PC-9 (cell line): ENCODE measurements around the gene BASP1.

Experiments used
- CTCF ChIP-seq: fragments of 200-600 bp; sonication (generic); conservative IDR thresholded peaks from 2 replicates; pipeline ENCODE4 v1.6.1; 2017; ENCODE audit warnings: mixed run types, antibody characterized with exemption, mild to moderate bottlenecking, moderate library complexity
- EZH2 ChIP-seq: fragments of 200-600 bp; sonication (generic); IDR thresholded peaks from 2 replicates; pipeline ENCODE4 v1.8.0; 2017; ENCODE audit warnings: antibody characterized with exemption, low read depth

- TF ChIP-seq CTCF = no peak
- TF ChIP-seq EZH2 = no peak
Observed at GRCh38 chr5:17257705-17258273, 40.4 kb downstream of the BASP1 start.
